GM19239 (cell line): ENCODE data around the gene HAUS1.
A peak's percentile ranks its signal among the peaks of the same experiment; 100 is the strongest.
"Not testable (repeated sequence)": the region's sequence is repeated elsewhere in the genome, so short reads cannot be mapped to it uniquely, and the experiment has no call there.

Experiments
- DNase-seq: peaks from one replicate; pipeline ENCODE4 v3.0.0; 2011; ENCODE audit warnings: low spot score; ENCODE audit not compliant: insufficient read length
- FAIRE-seq: peaks from 2 replicates; lab custom pipeline; 2011; peaks lifted over from hg19 to GRCh38; lab: Jason Lieb, UNC

The HAUS1 gene

GRCh38 chr18:46152808-46153617 lies 48.8 kb downstream of the HAUS1 start:
- FAIRE-seq (no peak), DNase-seq (no peak)

DNA sequence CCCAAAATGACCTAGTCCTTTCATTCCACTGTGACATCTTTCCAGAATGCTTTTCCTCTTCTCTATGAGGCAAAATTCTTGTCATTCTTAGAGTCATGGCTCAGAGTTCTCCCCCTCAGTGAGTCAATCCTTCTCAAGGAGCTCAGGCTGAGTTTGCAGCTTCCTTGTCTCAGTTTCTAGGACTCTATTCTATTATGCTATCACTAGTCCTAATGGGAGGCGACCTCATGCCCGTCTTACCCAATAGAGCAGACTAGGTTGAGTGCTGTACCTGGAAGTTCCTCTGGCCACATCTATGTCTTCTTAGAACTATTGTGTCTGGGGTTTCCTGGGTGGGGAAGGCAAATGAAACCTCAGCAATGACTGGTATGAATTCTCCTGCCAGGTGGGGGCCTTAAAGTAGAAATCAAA lies 51.5 kb downstream of the HAUS1 start:
- FAIRE-seq (no peak), DNase-seq (no peak)

- FAIRE-seq: no peak
Observed at GRCh38 chr18:46156124-46156745, 52.0 kb downstream of the HAUS1 start.

GRCh38 chr18:46156843-46157242 lies 52.7 kb downstream of the HAUS1 start:
- FAIRE-seq (no peak), DNase-seq (no peak)

More at GRCh38 chr18:46156124-46156745, 52.0 kb downstream of the HAUS1 start:
- DNase-seq: no peak

- no peak for FAIRE-seq
- DNase-seq: no peak
Observed at GRCh38 chr18:46158499-46158898, 54.3 kb downstream of the HAUS1 start.

GRCh38 chr18:46160050-46160798 lies 56.0 kb downstream of the HAUS1 start:
- FAIRE-seq (no peak), DNase-seq (no peak)

DNA sequence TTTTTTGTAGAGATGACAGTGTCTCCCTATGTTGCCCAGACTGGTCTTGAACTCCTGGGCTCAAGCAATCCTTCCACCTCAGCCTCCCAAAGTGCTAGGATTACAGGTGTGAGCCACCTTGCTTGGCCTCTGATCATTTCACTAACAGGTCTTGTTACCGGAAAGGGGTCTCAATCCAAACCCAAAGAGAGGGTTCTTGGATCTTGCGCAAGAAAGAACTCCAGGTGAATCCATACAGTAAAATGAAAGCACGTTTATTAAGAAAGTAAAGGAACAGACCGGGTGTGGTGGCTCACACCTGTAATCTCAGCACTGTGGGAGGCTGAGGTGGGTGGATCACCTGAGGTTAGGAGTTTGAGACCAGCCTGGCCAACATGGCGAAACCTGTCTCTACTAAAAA lies 56.7 kb downstream of the HAUS1 start:
- FAIRE-seq: not testable (repeated sequence)

GRCh38 chr18:46161703-46162396 lies 57.7 kb downstream of the HAUS1 start:
- DNase-seq: no peak
- FAIRE-seq: no peak

More for the DNA sequence above, 56.7 kb downstream of the HAUS1 start:
- DNase-seq: not testable (repeated sequence)

- DNase-seq (no peak), FAIRE-seq (no peak)
Observed at GRCh38 chr18:46163091-46163490, 58.9 kb downstream of the HAUS1 start.

- FAIRE-seq: no peak
- DNase-seq: no peak
Observed at GRCh38 chr18:46163941-46164499, 59.8 kb downstream of the HAUS1 start.

DNA sequence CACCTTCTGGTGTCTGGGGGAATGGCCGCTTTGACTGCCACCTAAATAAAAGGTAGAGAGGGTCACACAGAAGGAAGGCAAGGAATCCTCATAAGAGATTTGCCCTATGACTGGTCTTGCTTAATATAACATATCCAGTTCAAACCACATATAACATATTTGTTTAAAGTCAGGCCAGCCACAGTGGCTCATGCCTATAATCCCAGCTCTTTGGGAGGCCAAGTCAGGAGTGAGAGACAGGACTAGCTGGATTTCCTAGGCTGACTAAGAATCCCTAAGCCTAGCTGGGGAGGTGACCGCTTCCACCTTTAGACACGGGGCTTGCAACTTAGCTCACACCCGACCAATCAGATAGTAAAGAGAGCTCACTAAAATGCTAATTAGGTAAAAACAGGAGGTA lies 60.3 kb downstream of the HAUS1 start:
- FAIRE-seq: not testable (repeated sequence)

DNA sequence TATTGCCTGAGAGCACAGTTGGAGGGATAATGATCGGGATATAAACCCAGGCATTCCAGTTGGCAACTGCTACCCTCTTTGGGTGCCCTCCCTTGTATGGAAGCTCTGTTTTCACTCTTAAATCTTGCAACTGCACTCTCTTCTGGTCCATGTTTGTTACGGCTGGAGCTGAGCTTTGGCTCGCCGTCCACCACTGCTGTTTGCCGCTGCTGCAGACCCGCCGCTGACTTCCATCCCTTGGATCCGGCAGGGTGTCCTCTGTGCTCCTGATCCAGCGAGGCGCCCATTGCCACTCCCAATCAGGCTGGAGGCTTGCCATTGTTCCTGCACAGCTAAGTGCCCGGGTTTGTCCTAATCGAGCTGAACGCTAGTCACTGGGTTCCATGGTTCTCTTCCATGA lies 60.7 kb downstream of the HAUS1 start:
- DNase-seq (no peak), FAIRE-seq (no peak)

More for the DNA sequence above, 60.3 kb downstream of the HAUS1 start:
- not testable (repeated sequence) for DNase-seq

DNA sequence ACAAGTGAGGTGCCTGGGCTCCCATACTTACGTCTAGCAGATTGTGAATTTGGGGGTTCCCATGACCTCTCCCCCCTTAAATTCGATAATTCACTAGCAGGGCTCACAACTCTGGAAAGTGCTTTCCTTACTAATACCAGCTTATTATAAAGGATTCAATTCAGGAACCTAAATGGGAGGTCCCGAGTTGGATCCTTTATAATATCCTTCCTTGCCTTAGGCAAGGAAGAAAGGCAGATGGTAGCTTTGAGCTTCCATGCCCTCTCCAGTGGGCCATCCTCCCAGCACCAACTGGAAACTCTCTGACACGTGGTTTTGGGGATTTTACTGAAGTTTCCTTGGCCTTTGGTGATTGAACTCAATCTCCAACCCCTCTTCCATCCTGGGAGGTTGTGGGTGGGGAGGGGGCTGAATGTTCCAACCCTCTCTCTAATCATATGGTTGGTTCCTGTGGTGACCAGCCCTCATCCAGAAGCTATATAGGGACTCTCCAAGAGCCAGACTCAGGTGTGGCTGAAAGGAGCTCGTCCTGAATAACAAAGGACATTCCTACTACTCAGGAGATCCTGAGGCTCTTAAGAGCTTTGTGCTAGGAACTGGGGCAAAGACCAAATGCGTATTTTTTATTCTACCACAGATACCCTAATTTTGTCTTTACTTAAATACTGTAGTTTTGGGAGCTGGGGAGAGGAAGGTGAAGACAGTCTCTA lies 62.2 kb downstream of the HAUS1 start:
- no peak for DNase-seq
- FAIRE-seq: no peak

- peak; percentile 96 for FAIRE-seq
- DNase-seq: peak; percentile 58
Observed at GRCh38 chr18:46167971-46168370, 63.8 kb downstream of the HAUS1 start.

DNA sequence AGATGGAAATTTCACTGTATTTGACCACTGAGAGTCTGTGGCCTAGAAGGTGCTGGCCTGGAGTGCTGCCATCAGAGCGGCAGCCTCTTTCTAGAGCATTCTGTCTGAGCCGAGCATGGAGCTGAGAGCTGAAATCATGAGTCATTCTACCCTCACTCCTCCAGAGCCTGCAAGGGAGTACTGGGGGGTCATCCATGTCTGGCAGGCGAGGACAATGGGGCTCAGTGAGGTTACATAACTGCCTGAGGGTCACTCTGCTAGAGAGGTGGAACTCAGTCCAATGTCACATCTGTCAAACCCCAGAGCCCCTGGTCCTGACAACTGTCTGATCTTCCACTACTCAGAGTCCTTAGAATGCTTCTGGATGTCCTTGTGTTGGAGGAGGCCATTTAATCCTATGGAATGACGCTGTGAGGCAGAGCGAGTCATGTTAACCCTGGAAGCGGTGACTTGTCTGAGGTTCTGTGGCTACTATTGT lies 65.3 kb downstream of the HAUS1 start:
- DNase-seq: no peak
- no peak for FAIRE-seq

DNA sequence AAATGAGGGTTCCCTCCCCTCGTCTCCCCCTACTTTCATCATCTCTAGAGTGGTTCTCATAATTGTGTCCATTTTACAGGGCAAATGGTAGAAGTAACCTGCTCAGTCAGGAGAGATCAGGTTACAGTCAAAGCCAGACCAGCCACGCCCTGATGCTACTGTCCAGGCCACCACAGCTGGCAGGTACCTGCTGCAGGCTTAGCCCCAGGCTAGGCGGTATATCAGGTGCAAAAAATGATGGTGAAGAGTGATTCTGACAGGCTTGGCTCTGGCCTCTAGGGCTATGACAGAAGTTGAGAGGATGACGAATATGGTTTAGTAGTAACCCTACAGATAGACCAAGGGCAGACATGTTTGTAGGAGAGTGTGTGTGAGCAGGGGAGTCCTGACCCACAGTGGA lies 67.1 kb downstream of the HAUS1 start:
- DNase-seq: no peak
- no peak for FAIRE-seq

- DNase-seq (peak; percentile 83), FAIRE-seq (peak; percentile 89)
Observed at GRCh38 chr18:46173393-46174341, 69.5 kb downstream of the HAUS1 start.

DNA sequence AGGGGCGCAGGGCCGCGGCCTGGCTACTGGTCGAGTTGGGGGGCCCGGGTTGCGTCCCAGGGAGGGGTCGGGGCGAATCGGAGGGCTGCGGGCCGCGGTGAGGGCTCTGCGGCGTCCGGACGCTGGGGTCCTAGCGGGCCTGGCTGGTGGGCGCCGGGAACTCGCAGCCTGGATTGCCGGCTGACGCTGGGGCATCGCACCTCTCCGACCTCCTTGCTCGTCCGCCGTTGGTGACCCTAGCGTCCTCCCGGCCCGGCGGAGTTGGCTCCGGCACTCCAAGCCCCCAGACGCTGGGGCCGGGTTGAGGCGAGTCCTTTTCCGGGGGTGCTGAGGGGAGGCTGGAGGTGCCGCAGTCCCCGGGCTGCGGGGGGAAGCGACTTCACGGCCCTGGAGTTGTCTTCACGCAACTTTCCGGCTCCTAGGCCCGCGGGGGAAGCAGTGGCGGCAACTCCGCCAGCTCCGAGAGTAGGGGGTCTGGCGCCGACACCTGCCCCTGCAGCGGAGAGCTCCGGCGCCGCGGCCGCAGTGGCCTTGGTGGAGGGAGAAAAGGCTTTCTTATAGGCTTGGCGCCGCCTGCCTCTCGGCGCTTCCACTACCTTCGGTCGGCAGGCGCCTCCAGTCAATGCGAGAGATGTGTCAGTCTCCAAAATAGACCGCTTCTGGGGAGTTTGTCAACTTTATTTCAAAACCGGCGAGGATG lies 70.3 kb downstream of the HAUS1 start:
- FAIRE-seq: no peak
- no peak for DNase-seq
